ENCODE measurements around the gene HSD17B12.

DNA sequence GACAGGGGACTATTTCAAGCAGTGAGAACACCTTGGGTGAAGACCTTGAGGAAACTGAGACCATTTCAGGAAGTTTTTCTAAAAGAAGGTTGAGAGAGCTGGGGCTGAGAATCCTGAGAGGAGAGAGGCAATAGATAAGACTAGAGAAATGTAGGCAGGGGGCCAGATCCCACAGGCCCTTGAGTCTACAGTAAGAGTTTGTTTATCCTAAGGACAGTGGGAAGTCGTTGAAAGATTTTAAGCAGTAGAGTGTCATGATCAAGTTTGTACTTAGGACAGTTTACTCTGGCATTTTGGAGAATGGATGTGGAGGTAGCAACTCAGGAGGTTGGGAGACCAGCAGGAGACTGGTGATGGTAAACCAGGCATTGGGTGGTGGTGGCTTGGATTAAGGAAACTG lies 17.1 kb downstream of the HSD17B12 start:
- no peak for TF ChIP-seq POLR2A (IDR thresholded peaks at IDR 0.05; ENCODE audit: control extremely low read depth in 1 of 2, low read depth in 2 of 2, low read length in 2 of 2)
- TF ChIP-seq, protein P1, sequence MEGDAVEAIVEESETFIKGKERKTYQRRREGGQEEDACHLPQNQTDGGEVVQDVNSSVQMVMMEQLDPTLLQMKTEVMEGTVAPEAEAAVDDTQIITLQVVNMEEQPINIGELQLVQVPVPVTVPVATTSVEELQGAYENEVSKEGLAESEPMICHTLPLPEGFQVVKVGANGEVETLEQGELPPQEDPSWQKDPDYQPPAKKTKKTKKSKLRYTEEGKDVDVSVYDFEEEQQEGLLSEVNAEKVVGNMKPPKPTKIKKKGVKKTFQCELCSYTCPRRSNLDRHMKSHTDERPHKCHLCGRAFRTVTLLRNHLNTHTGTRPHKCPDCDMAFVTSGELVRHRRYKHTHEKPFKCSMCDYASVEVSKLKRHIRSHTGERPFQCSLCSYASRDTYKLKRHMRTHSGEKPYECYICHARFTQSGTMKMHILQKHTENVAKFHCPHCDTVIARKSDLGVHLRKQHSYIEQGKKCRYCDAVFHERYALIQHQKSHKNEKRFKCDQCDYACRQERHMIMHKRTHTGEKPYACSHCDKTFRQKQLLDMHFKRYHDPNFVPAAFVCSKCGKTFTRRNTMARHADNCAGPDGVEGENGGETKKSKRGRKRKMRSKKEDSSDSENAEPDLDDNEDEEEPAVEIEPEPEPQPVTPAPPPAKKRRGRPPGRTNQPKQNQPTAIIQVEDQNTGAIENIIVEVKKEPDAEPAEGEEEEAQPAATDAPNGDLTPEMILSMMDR (IDR thresholded peaks at IDR 0.05; ENCODE audit: control extremely low read depth in 1 of 3, insufficient read depth in 1 of 3, low read depth in 1 of 3, low read length in 3 of 3) = no peak
- TF ChIP-seq RXRA (IDR thresholded peaks at IDR 0.05; ENCODE audit: insufficient read depth, low read depth, low read length) = no peak
- TF ChIP-seq EZH2 (IDR thresholded peaks at IDR 0.05; ENCODE audit: low read depth, low read length, severe bottlenecking) = no peak
- TF ChIP-seq CBX8 (IDR thresholded peaks at IDR 0.05; ENCODE audit: borderline replicate concordance, low read depth, low read length) = no peak
- no peak for TF ChIP-seq ZNF274 (IDR thresholded peaks at IDR 0.05; ENCODE audit: borderline replicate concordance, extremely low read depth, low read length)
- no peak for TF ChIP-seq NRF1 (IDR thresholded peaks at IDR 0.05; ENCODE audit: low read depth, low read length)
- TF ChIP-seq CEBPB (IDR thresholded peaks at IDR 0.05; ENCODE audit: low read depth, low read length) = no peak
- TF ChIP-seq RFX5 (IDR thresholded peaks at IDR 0.05; ENCODE audit: borderline replicate concordance, low read depth, low read length) = no peak
- TF ChIP-seq HDAC2 (IDR thresholded peaks at IDR 0.05; ENCODE audit: borderline replicate concordance in 1 of 2, low read depth in 2 of 2, low read length in 2 of 2) = no peak
- no peak for TF ChIP-seq SIRT6 (IDR thresholded peaks at IDR 0.05; ENCODE audit: low read length)
- no peak for TF ChIP-seq JUN (IDR thresholded peaks at IDR 0.05; ENCODE audit: low read depth, low read length)
- no peak for TF ChIP-seq TBP (IDR thresholded peaks at IDR 0.05; ENCODE audit: low read depth, low read length)
- no peak for TF ChIP-seq TAF1 (IDR thresholded peaks at IDR 0.05; ENCODE audit: low read depth, low read length)

Data from H1 (cell line).